ENCODE data around the gene PECR. TPM values are rescaled to one million over a fixed set of nuclear protein-coding genes. Genes with fewer than 3 reads are reported as not detected.

PECR gene
- total RNA-seq, 1 experiment from 2014 or later, result 13.9 TPM

- H3K9me3 Mint-ChIP-seq, result no peaks in the 10 kb centered on the region
- TF ChIP-seq CREB1 (CRISPR knock-in tag; IDR thresholded peaks at IDR 0.05) (no peak), IRF1 (CRISPR knock-in tag; IDR thresholded peaks at IDR 0.05) (no peak), ZNF281 (CRISPR knock-in tag; IDR thresholded peaks at IDR 0.05) (no peak), CTCF (IDR thresholded peaks at IDR 0.05) (no peak), SMAD4 (CRISPR knock-in tag; IDR thresholded peaks at IDR 0.05) (no peak), ZMAT4 (CRISPR knock-in tag; IDR thresholded peaks at IDR 0.05) (no peak), E2F5 (CRISPR knock-in tag; IDR thresholded peaks at IDR 0.05) (no peak), TEAD1 (CRISPR knock-in tag; IDR thresholded peaks at IDR 0.05) (no peak), ARID4B (CRISPR knock-in tag; IDR thresholded peaks at IDR 0.05; ENCODE audit: borderline replicate concordance) (no peak), ATF2 (CRISPR knock-in tag; IDR thresholded peaks at IDR 0.05; ENCODE audit: borderline replicate concordance, low read depth) (no peak), CDX4 (CRISPR knock-in tag; IDR thresholded peaks at IDR 0.05; ENCODE audit: borderline replicate concordance) (no peak), CBFB (CRISPR knock-in tag; IDR thresholded peaks at IDR 0.05; ENCODE audit: low read depth) (no peak), ATF1 (CRISPR knock-in tag; IDR thresholded peaks at IDR 0.05) (no peak), FOXJ3 (CRISPR knock-in tag; IDR thresholded peaks at IDR 0.05; ENCODE audit: borderline replicate concordance) (no peak), ZBTB21 (CRISPR knock-in tag; IDR thresholded peaks at IDR 0.05; ENCODE audit: borderline replicate concordance) (no peak), PRRX2 (CRISPR knock-in tag; IDR thresholded peaks at IDR 0.05) (no peak), JUN (CRISPR knock-in tag; IDR thresholded peaks at IDR 0.05) (no peak)
Measured at GRCh38 chr2:216109962-216110614, 28.5 kb upstream of the PECR start.

More at GRCh38 chr2:216109962-216110614, 28.5 kb upstream of the PECR start:
- no peaks in the 10 kb centered on the region; the same call in 1 of the 2 replicates for H3K27me3 Mint-ChIP-seq (ENCODE audit: low read depth)
- H3K36me3 Mint-ChIP-seq, result peaks cover 50% of the 10 kb centered on the region
- H3K4me1 Mint-ChIP-seq, result peaks cover 53% of the 10 kb centered on the region
- ATAC-seq (no peak), DNase-seq (ENCODE audit: low spot score) (no peak)
- peak overlapping the region; percentile 99 for H3K27ac Mint-ChIP-seq
- ChIA-PET POLR2A (interaction anchor here (3.5 kb wide), 1 partner anchor 28 kb away, joined by 46 read pairs; the partner anchor contains the start of genes PECR and TMEM169), CTCF (interaction anchor here (0.7 to 3.0 kb wide), 6 partner anchors 17 to 104 kb away, joined by 3 to 22 read pairs (median 4); partner anchors contain the start of genes PECR and TMEM169)
- H3K4me3 Mint-ChIP-seq, result peak overlapping the region; percentile 100
